SK-N-SH treated with all-trans-retinoic acid at 6 μM for 48 hours (cell line): ENCODE results near the gene OR2AK2.

Experiments used
- BACH2 ChIP-seq: fragments of 250-450 bp; sonication (Bioruptor Pico); IDR thresholded peaks from 2 replicates; pipeline ENCODE4 v1.9.0; 2021; ENCODE audit warnings: mild to moderate bottlenecking, borderline replicate concordance
- CREB5 ChIP-seq: fragments of 250-450 bp; sonication (Bioruptor Pico); IDR thresholded peaks from 2 replicates; pipeline ENCODE4 v1.5.1; 2020; ENCODE audit warnings: low read depth, mild to moderate bottlenecking, moderate library complexity
- ESRRG ChIP-seq: fragments of 250-450 bp; sonication (Bioruptor Pico); IDR thresholded peaks from 2 replicates; pipeline ENCODE4 v1.6.1; 2021; ENCODE audit warnings: mild to moderate bottlenecking
- GLIS3 ChIP-seq: fragments of 250-450 bp; sonication (Bioruptor Pico); IDR thresholded peaks from 2 replicates; pipeline ENCODE4 v1.5.0; 2020; ENCODE audit warnings: mild to moderate bottlenecking, moderate library complexity
- ISL1 ChIP-seq: fragments of 250-450 bp; sonication (Bioruptor Pico); IDR thresholded peaks from 2 replicates; pipeline ENCODE4 v2.1.2; 2022; ENCODE audit warnings: mild to moderate bottlenecking, moderate library complexity
- PATZ1 ChIP-seq: fragments of 250-450 bp; sonication (Bioruptor Pico); IDR thresholded peaks from 2 replicates; pipeline ENCODE4 v1.8.0; 2020; ENCODE audit warnings: mild to moderate bottlenecking, moderate library complexity, borderline replicate concordance
- SNAI2 ChIP-seq: fragments of 250-450 bp; sonication (Bioruptor Pico); IDR thresholded peaks from 2 replicates; pipeline ENCODE4 v1.5.0; 2020; ENCODE audit warnings: mild to moderate bottlenecking, moderate library complexity
- TCF4 ChIP-seq: fragments of 250-450 bp; sonication (Bioruptor Pico); IDR thresholded peaks from 2 replicates; pipeline ENCODE4 v1.8.0; 2021; ENCODE audit warnings: mild to moderate bottlenecking, moderate library complexity, borderline replicate concordance
- ZC3H10 ChIP-seq: fragments of 250-450 bp; sonication (Bioruptor Pico); IDR thresholded peaks from 2 replicates; pipeline ENCODE4 v1.5.1; 2021; ENCODE audit warnings: mild to moderate bottlenecking, moderate library complexity
- ZFP3 ChIP-seq: fragments of 250-450 bp; sonication (Bioruptor Pico); IDR thresholded peaks from 2 replicates; pipeline ENCODE4 v1.5.0; 2020; ENCODE audit warnings: mild to moderate bottlenecking, moderate library complexity
- ZFP30 ChIP-seq: fragments of 450-650 bp; formaldehyde crosslinking; IDR thresholded peaks from 2 replicates; pipeline ENCODE4 v1.5.0; 2022; ENCODE audit warnings: mild to moderate bottlenecking, moderate library complexity
- ZNF565 ChIP-seq: fragments of 450-650 bp; formaldehyde crosslinking; conservative IDR thresholded peaks from 2 replicates; pipeline ENCODE4 v1.5.0; 2020; ENCODE audit warnings: low read depth, mild to moderate bottlenecking, moderate library complexity
- ZNF70 ChIP-seq: fragments of 450-650 bp; formaldehyde crosslinking; IDR thresholded peaks from 2 replicates; pipeline ENCODE4 v1.5.0; 2020; ENCODE audit warnings: mild to moderate bottlenecking, moderate library complexity
- ZNF8 ChIP-seq: fragments of 450-650 bp; formaldehyde crosslinking; IDR thresholded peaks from 2 replicates; pipeline ENCODE4 v1.5.0; 2020; ENCODE audit warnings: mild to moderate bottlenecking, moderate library complexity

- TF ChIP-seq ZFP30 (CRISPR knock-in tag): no peak
- no peak for TF ChIP-seq TCF4 (CRISPR knock-in tag)
- no peak for TF ChIP-seq ZC3H10
- TF ChIP-seq ESRRG (CRISPR knock-in tag): no peak
- TF ChIP-seq CREB5: no peak
- no peak for TF ChIP-seq PATZ1
- TF ChIP-seq ISL1: no peak
- no peak for TF ChIP-seq SNAI2
- no peak for TF ChIP-seq ZNF8 (CRISPR knock-in tag)
- no peak for TF ChIP-seq ZFP3
- no peak for TF ChIP-seq ZNF70
- no peak for TF ChIP-seq GLIS3
- no peak for TF ChIP-seq BACH2 (CRISPR knock-in tag)
- TF ChIP-seq ZNF565: no peak
These were observed 44.6 kb downstream of the OR2AK2 start for GRCh38 chr1:248009681-248010080.
